ENCODE data around the gene MYOCD.

- TF ChIP-seq CTCF (optimal IDR thresholded peaks at IDR 0.05 in 1 of 3, IDR thresholded peaks at IDR 0.05 in 1 of 3, conservative IDR thresholded peaks at IDR 0.05 in 1 of 3; ENCODE audit: extremely low read depth in 1 of 3, insufficient read depth in 2 of 3, low read length in 3 of 3), result no peak
- TF ChIP-seq EZH2 (IDR thresholded peaks at IDR 0.05; ENCODE audit: low read length), result no peak
Measured at GRCh38 chr17:12631076-12631475, 34.6 kb upstream of the MYOCD start.
